ENCODE results near the gene SERPINE3. TPM values are rescaled to one million over a fixed set of nuclear protein-coding genes. Genes with fewer than 3 reads are reported as not detected.

Gene SERPINE3
- total and polyA plus RNA-seq, 10 donors: 0.38 TPM; not detected in 9

- no peak overlapping the region for H3K27ac ChIP-seq
Observed at GRCh38 chr13:51396352-51396751, 56.9 kb downstream of the SERPINE3 start.

GRCh38 chr13:51397262-51397941, 57.9 kb downstream of the SERPINE3 start:
- peaks cover 0 to 47% (median 10%) of the 10 kb centered on the region in 6 donors for H3K4me1 ChIP-seq
- DNase-seq: no peak
- no peaks in the 10 kb centered on the region for H3K9me3 ChIP-seq
- H3K4me3 ChIP-seq: no peak overlapping the region
- H3K27me3 ChIP-seq (replicated peaks in 1 of 7): no peaks in the 10 kb centered on the region
- intact Hi-C loops (cut with DNase I; ENCODE audit: low total_unique reads): no loop called here
- no peak overlapping the region for H3K27ac ChIP-seq
- H3K36me3 ChIP-seq: peaks cover 0 to 36% (median 6%) of the 10 kb centered on the region in 6 donors
- 86 to 94% (median 92%) methylated on average over 6 of the region's 6 CpGs for WGBS, 5 donors
- TF ChIP-seq POLR2A (IDR thresholded peaks at IDR 0.05) (no peak), POLR2AphosphoS5 (IDR thresholded peaks at IDR 0.05) (no peak)
- TF ChIP-seq, protein P1, sequence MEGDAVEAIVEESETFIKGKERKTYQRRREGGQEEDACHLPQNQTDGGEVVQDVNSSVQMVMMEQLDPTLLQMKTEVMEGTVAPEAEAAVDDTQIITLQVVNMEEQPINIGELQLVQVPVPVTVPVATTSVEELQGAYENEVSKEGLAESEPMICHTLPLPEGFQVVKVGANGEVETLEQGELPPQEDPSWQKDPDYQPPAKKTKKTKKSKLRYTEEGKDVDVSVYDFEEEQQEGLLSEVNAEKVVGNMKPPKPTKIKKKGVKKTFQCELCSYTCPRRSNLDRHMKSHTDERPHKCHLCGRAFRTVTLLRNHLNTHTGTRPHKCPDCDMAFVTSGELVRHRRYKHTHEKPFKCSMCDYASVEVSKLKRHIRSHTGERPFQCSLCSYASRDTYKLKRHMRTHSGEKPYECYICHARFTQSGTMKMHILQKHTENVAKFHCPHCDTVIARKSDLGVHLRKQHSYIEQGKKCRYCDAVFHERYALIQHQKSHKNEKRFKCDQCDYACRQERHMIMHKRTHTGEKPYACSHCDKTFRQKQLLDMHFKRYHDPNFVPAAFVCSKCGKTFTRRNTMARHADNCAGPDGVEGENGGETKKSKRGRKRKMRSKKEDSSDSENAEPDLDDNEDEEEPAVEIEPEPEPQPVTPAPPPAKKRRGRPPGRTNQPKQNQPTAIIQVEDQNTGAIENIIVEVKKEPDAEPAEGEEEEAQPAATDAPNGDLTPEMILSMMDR (IDR thresholded peaks at IDR 0.05 in 8 of 11, conservative IDR thresholded peaks at IDR 0.05 in 3 of 11): no peak

More at GRCh38 chr13:51396352-51396751, 56.9 kb downstream of the SERPINE3 start:
- Histone ChIP-seq H3K4me3 (no peak overlapping the region), H3K27me3 (replicated peaks in 1 of 7) (no peaks in the 10 kb centered on the region), H3K4me1 (peaks cover 0 to 47% (median 10%) of the 10 kb centered on the region in 6 donors), H3K9me3 (no peaks in the 10 kb centered on the region), H3K36me3 (peaks cover 0 to 46% (median 6%) of the 10 kb centered on the region in 6 donors)
- DNase-seq: no peak
- intact Hi-C loops (cut with DNase I; ENCODE audit: low total_unique reads): no loop called here
- TF ChIP-seq POLR2A (IDR thresholded peaks at IDR 0.05) (no peak), POLR2AphosphoS5 (IDR thresholded peaks at IDR 0.05) (no peak)
- TF ChIP-seq, protein P1 (IDR thresholded peaks at IDR 0.05 in 8 of 11, conservative IDR thresholded peaks at IDR 0.05 in 3 of 11): no peak
- WGBS, 5 donors: 25 to 48% (median 32%) methylated on average over 2 of the region's 2 CpGs

- Histone ChIP-seq H3K27me3 (replicated peaks in 1 of 7) (no peaks in the 10 kb centered on the region), H3K9me3 (no peaks in the 10 kb centered on the region), H3K27ac (no peak overlapping the region), H3K36me3 (peaks cover 0 to 6% (median 0%) of the 10 kb centered on the region in 6 donors), H3K4me3 (no peak overlapping the region), H3K4me1 (peaks cover 0 to 38% (median 11%) of the 10 kb centered on the region in 6 donors)
- 30 to 52% (median 45%) methylated on average over 2 of the region's 2 CpGs for WGBS, 5 donors
- no peak for DNase-seq
- TF ChIP-seq POLR2A (IDR thresholded peaks at IDR 0.05): no peak
- TF ChIP-seq, protein P1 (IDR thresholded peaks at IDR 0.05 in 8 of 11, conservative IDR thresholded peaks at IDR 0.05 in 3 of 11): no peak
- no peak for TF ChIP-seq POLR2AphosphoS5 (IDR thresholded peaks at IDR 0.05)
- intact Hi-C loops (cut with DNase I; ENCODE audit: low total_unique reads): no loop called here
Observed at GRCh38 chr13:51405176-51405575, 65.7 kb downstream of the SERPINE3 start.

DNA sequence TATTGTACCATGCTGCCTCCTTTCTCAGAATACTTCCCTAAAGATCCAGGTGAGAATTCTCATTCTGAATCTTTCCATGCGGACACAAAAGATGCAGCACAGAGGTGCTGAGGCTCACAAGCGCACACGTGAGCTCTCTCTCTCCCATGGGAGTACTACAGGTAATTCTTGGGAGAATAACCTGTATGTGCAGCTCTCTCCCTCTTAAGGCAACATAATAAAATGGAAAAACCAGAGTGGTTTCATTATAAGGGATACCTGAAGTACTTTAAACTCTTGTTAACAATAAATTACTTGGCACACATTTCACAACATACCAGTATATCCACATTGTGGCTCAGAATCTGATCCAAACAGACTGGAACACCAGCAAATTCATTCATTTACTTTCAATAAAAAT, 72.9 kb downstream of the SERPINE3 start:
- intact Hi-C loops (cut with DNase I; ENCODE audit: low total_unique reads): no loop called here
- H3K36me3 ChIP-seq: peaks cover 0 to 47% (median 12%) of the 10 kb centered on the region in 6 donors
- TF ChIP-seq POLR2AphosphoS5 (IDR thresholded peaks at IDR 0.05) (no peak), POLR2A (IDR thresholded peaks at IDR 0.05) (no peak)
- TF ChIP-seq, protein P1 (IDR thresholded peaks at IDR 0.05 in 8 of 11, conservative IDR thresholded peaks at IDR 0.05 in 3 of 11): no peak
- H3K4me3 ChIP-seq: no peak overlapping the region
- peaks cover 0 to 30% (median 4%) of the 10 kb centered on the region in 6 donors for H3K4me1 ChIP-seq
- no peak overlapping the region for H3K27ac ChIP-seq
- peaks cover 0 to 18% (median 12%) of the 10 kb centered on the region in 8 donors for H3K9me3 ChIP-seq
- DNase-seq: no peak
- H3K27me3 ChIP-seq (replicated peaks in 1 of 7): no peaks in the 10 kb centered on the region
- WGBS, 5 donors: 82 to 100% (median 97%) methylated on average over 3 of the region's 3 CpGs
